A549 (cell line): Measurements from ENCODE around the gene NDUFB10. TPM values are rescaled to one million over a fixed set of nuclear protein-coding genes. Genes with fewer than 3 reads are reported as not detected.

Source experiments
- ATAC-seq, 2 experiments: fragments of 200-7000 bp in 1 of 2; fragments of >200 bp in 1 of 2; cut with Nextera tagmentation in 1 of 2; cut with Tn5 transposase in 1 of 2; 3 replicates each; pipeline versions ENCODE4 v1.8.0 to v1.9.1; 2018 to 2020; ENCODE audit warnings: mild to moderate bottlenecking in 1 of 2, moderate library complexity in 1 of 2
- CTCF ChIA-PET: fragments of 300-600 bp; sonication (Branson Sonifier 250); formaldehyde crosslinking; extraction: SDS; loops from one replicate; lab custom pipeline; 2021; ENCODE audit warnings: antibody characterized with exemption, inconsistent platforms; lab: Yijun Ruan, JAX
- POLR2A ChIA-PET: fragments of 350-600 bp; formaldehyde crosslinking; extraction: SDS; loops from one replicate; lab custom pipeline; 2021; ENCODE audit warnings: antibody characterized with exemption, inconsistent platforms; lab: Yijun Ruan, JAX
- DNase-seq, 2 experiments: peaks; one replicate each; pipeline versions ENCODE4 v3.0.0 to v3.0.0-alpha.2; 2011 to 2016; ENCODE audit warnings: low read depth in 1 of 2, low spot score in 1 of 2
- FAIRE-seq: peaks from 2 replicates; lab custom pipeline; 2011; peaks lifted over from hg19 to GRCh38; lab: Jason Lieb, UNC
- H3K27ac ChIP-seq, 2 experiments: fragments of >200 bp; sonication (Bioruptor Twin); formaldehyde crosslinking; 3 replicates each; pipeline ENCODE4 v1.5.1; 2016 to 2017
- H3K4me1 ChIP-seq: fragments of >200 bp; sonication (Bioruptor Twin); formaldehyde crosslinking; 3 replicates; pipeline ENCODE4 v1.6.1; 2016
- H3K4me2 ChIP-seq: fragments of >200 bp; sonication (Bioruptor Twin); formaldehyde crosslinking; 3 replicates; pipeline ENCODE4 v1.6.1; 2016
- H3K4me3 ChIP-seq: fragments of >200 bp; sonication (Bioruptor Twin); formaldehyde crosslinking; 3 replicates; pipeline ENCODE4 v1.5.1; 2016
- H3K9me3 ChIP-seq: fragments of >200 bp; sonication (Bioruptor Twin); formaldehyde crosslinking; 3 replicates; pipeline ENCODE4 v1.6.1; 2016
- CBX8 ChIP-seq: fragments of 200-600 bp; sonication (generic); IDR thresholded peaks from 2 replicates; pipeline ENCODE4 v1.6.1; 2016
- CHD2 ChIP-seq: fragments of 150-350 bp; IDR thresholded peaks from 2 replicates; pipeline ENCODE4 v1.6.1; 2014; ENCODE audit warnings: low read length; ENCODE audit not compliant: partially characterized antibody
- CHD4 ChIP-seq: fragments of 200-600 bp; sonication (generic); IDR thresholded peaks from 2 replicates; pipeline ENCODE4 v1.6.1; 2016; ENCODE audit warnings: antibody characterized with exemption, mild to moderate bottlenecking, borderline replicate concordance
- ELK1 ChIP-seq: fragments of 150-350 bp; IDR thresholded peaks from 2 replicates; pipeline ENCODE4 v1.6.1; 2014; ENCODE audit warnings: low read depth, mild to moderate bottlenecking, low read length
- FOSB ChIP-seq: fragments of 250-450 bp; sonication (Bioruptor Pico); IDR thresholded peaks from 2 replicates; pipeline ENCODE4 v1.5.0; 2020; ENCODE audit warnings: mild to moderate bottlenecking, moderate library complexity
- FOXS1 ChIP-seq: fragments of 250-450 bp; sonication (Bioruptor Pico); IDR thresholded peaks from 2 replicates; pipeline ENCODE4 v1.5.0; 2020; ENCODE audit warnings: mild to moderate bottlenecking, moderate library complexity
- HDAC2 ChIP-seq: fragments of 200-600 bp; sonication (generic); IDR thresholded peaks from 2 replicates; pipeline ENCODE4 v1.6.1; 2016
- HES2 ChIP-seq: fragments of >200 bp; sonication (Bioruptor Twin); formaldehyde crosslinking; IDR thresholded peaks from 2 replicates; pipeline ENCODE4 v1.6.1; 2016
- HEYL ChIP-seq: fragments of 250-450 bp; sonication (Bioruptor Pico); IDR thresholded peaks from 2 replicates; pipeline ENCODE4 v1.8.0; 2021; ENCODE audit warnings: mild to moderate bottlenecking, moderate library complexity
- JUNB ChIP-seq: fragments of >200 bp; sonication (Bioruptor Twin); formaldehyde crosslinking; IDR thresholded peaks from 2 replicates; pipeline ENCODE4 v1.6.1; 2016
- KDM1A ChIP-seq: fragments of 200-600 bp; sonication (generic); IDR thresholded peaks from 2 replicates; pipeline ENCODE4 v1.6.1; 2016; ENCODE audit warnings: low read depth, mild to moderate bottlenecking
- KDM5A ChIP-seq: fragments of 200-600 bp; sonication (generic); IDR thresholded peaks from 2 replicates; pipeline ENCODE4 v1.6.1; 2016; ENCODE audit warnings: antibody characterized with exemption, mild to moderate bottlenecking
- NFE2L2 ChIP-seq: fragments of 150-350 bp; conservative IDR thresholded peaks from 2 replicates; pipeline ENCODE4 v1.6.1; 2014; ENCODE audit warnings: low read length
- RARB ChIP-seq: fragments of 250-450 bp; sonication (Bioruptor Pico); IDR thresholded peaks from 2 replicates; pipeline ENCODE4 v1.8.0; 2021; ENCODE audit warnings: mild to moderate bottlenecking, moderate library complexity
- RFX5 ChIP-seq: fragments of 450-650 bp; IDR thresholded peaks from 2 replicates; pipeline ENCODE4 v1.7.1; 2014; ENCODE audit warnings: antibody characterized with exemption, mild to moderate bottlenecking, moderate library complexity
- USF2 ChIP-seq: fragments of 450-650 bp; IDR thresholded peaks from 2 replicates; pipeline ENCODE4 v1.6.1; 2014; ENCODE audit warnings: antibody characterized with exemption
- ZC3H11A ChIP-seq: fragments of 450-650 bp; IDR thresholded peaks from 2 replicates; pipeline ENCODE4 v1.6.1; 2014; ENCODE audit warnings: antibody characterized with exemption, mild to moderate bottlenecking
- ZSCAN20 ChIP-seq: fragments of 250-450 bp; sonication (Bioruptor Pico); IDR thresholded peaks from 2 replicates; pipeline ENCODE4 v1.8.0; 2022; ENCODE audit warnings: mild to moderate bottlenecking, moderate library complexity
- WGBS: methylation state at CpG from one replicate; pipeline ENCODE4 v1.1.6; 2017; ENCODE audit errors: missing lambda C conversion rate; 5-methylcytosine and 5-hydroxymethylcytosine counted together
- polyA plus RNA-seq, 4 experiments: library from polyadenylated mRNA; depleted of rRNA in 3 of 4; stranded (reverse); fragments of >200 nt; fragmentation: RNase III in 1 of 4; extraction: RNeasy Plus Mini Kit Qiagen cat#74134 plus additional on column Dnase treatment in 1 of 4; gene quantifications; 2 replicates in 3 of 4; 3 replicates in 1 of 4; pipeline ENCODE4 v1.2.3, GENCODE V29; 2011 to 2017
- TF ChIP-seq, protein P1 (sequence below): fragments of >200 bp; sonication (Bioruptor Twin); formaldehyde crosslinking; IDR thresholded peaks from 3 replicates; pipeline ENCODE4 v1.6.1; 2016

Gene NDUFB10
- polyA plus RNA-seq, 2 of the 4 experiments (the other 2 are of a cell fraction) = 198 to 389 TPM

DNA sequence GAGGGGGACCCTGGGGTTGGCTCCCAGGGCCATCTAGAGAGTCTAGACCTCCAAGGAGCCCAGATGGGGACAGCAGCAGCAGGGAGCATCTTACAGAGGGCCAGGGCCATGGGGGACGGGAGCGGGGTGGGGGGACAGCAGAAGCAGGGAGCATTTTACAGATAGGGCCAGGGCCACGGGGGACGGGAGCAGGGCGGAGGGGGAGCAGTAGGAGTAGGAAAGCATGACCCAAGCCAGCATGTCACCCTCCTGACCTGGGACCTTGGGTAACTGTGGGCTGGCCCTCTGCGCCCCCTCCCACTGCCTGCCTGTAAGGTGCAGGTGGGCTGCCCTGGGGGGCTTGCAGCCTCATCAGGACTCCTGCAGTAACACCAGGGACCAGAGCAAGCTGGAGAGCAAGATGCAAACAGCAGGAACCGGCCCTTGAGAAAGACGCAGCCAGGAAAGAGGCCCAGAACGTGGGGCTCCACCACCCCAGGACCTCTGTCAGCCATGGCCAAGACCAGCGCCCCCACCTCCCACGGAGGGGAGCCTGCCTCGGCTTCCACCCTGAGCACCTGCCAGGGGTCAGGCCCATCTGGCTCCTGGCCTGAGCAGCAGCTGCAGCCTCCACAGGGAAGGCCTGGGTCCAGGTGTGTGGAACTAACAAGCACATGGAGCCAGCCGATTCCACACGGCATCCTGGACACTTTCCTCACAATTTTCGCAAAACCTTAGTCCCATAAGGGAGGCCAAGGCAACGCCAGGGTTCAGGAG, 47.9 kb downstream of the NDUFB10 start:
- CTCF ChIA-PET = interaction anchor here (1.3 to 11.3 kb wide), 7 partner anchors 15 to 133 kb away, joined by 3 to 196 read pairs (median 4); partner anchors contain the start of genes GFER, NOXO1 and SYNGR3
- Histone ChIP-seq H3K9me3 (no peaks in the 10 kb centered on the region), H3K4me1 (peaks cover 55% of the 10 kb centered on the region), H3K4me2 (peak overlapping the region; percentile 91), H3K4me3 (no peak overlapping the region; the same call in 2 of the 3 replicates), H3K27ac (peak overlapping the region in 1 of 2 experiments; percentile 95; a peak in 3 of 6 replicates)
- POLR2A ChIA-PET = interaction anchor here (1.4 kb wide), 1 partner anchor 43 kb away, joined by 4 read pairs; the partner anchor contains the start of gene RPS2
- ATAC-seq = no peak
- TF ChIP-seq FOSB (no peak), KDM1A (no peak), CBX8 (no peak), FOXS1 (no peak), NFE2L2 (no peak), HDAC2 (no peak), ELK1 (no peak), ZC3H11A (no peak), KDM5A (no peak), JUNB (no peak), ZSCAN20 (CRISPR knock-in tag) (no peak)
- TF ChIP-seq, protein P1, sequence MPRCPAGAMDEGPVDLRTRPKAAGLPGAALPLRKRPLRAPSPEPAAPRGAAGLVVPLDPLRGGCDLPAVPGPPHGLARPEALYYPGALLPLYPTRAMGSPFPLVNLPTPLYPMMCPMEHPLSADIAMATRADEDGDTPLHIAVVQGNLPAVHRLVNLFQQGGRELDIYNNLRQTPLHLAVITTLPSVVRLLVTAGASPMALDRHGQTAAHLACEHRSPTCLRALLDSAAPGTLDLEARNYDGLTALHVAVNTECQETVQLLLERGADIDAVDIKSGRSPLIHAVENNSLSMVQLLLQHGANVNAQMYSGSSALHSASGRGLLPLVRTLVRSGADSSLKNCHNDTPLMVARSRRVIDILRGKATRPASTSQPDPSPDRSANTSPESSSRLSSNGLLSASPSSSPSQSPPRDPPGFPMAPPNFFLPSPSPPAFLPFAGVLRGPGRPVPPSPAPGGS = no peak
- WGBS = 87% methylated on average over 14 of the region's 16 CpGs
- DNase-seq = no peak
- FAIRE-seq = no peak

GRCh38 chr16:2008009-2008526, 48.7 kb downstream of the NDUFB10 start:
- ChIA-PET CTCF (interaction anchor here (1.3 to 11.3 kb wide), 7 partner anchors 14 to 139 kb away, joined by 3 to 196 read pairs (median 4); partner anchors contain the start of genes GFER, NOXO1 and SYNGR3), POLR2A (interaction anchor here (0.7 to 1.4 kb wide), 3 partner anchors 24 to 147 kb away, joined by 3 to 4 read pairs (median 4); partner anchors contain the start of genes GFER, RPS2 and TRAF7)
- WGBS = 53% methylated on average over 15 of the region's 15 CpGs
- peaks cover 55% of the 10 kb centered on the region for H3K4me1 ChIP-seq
- ATAC-seq (no peak), DNase-seq (no peak), FAIRE-seq (no peak)
- peak overlapping the region; percentile 95 to 98 for H3K27ac ChIP-seq
- H3K9me3 ChIP-seq = no peaks in the 10 kb centered on the region
- H3K4me2 ChIP-seq = peak overlapping the region; percentile 91
- TF ChIP-seq HEYL (CRISPR knock-in tag) (no peak), USF2 (no peak), RFX5 (no peak), RARB (no peak), CHD4 (no peak), HES2 (no peak), CHD2 (no peak)
- peak overlapping the region; percentile 94 for H3K4me3 ChIP-seq
